Measurements from ENCODE around the gene PRXL2A. TPM values are rescaled to one million over a fixed set of nuclear protein-coding genes. Genes with fewer than 3 reads are reported as not detected.

PRXL2A gene
- polyA plus RNA-seq, 1 of the 3 experiments (the other 2 are of a cell fraction) = 15.6 TPM

GRCh38 chr10:80484676-80485075 lies 76.3 kb downstream of the PRXL2A start:
- no peak overlapping the region for H2AFZ ChIP-seq (ENCODE audit: low read depth)
- no peaks in the 10 kb centered on the region for H3K9me3 ChIP-seq
- H3K36me3 ChIP-seq (replicated peaks in 1 of 2; ENCODE audit: control insufficient read depth in 1 of 2, insufficient read depth in 2 of 2, low read length in 1 of 2) = peaks cover 3 to 4% of the 10 kb centered on the region in 2 experiments
- H3K4me3 ChIP-seq (ENCODE audit: low read depth in 2 of 2, low read length in 1 of 2) = no peak overlapping the region
- TF ChIP-seq RAD21 (IDR thresholded peaks at IDR 0.05; ENCODE audit: low read length) = no peak
- no peak for TF ChIP-seq YY1 (IDR thresholded peaks at IDR 0.05; ENCODE audit: low read depth)
- TF ChIP-seq SMC3 (IDR thresholded peaks at IDR 0.05; ENCODE audit: low read depth, low read length) = no peak
- TF ChIP-seq FOSL2 (IDR thresholded peaks at IDR 0.05; ENCODE audit: borderline replicate concordance, low read depth) = no peak
- no peak for TF ChIP-seq POLR2AphosphoS5 (IDR thresholded peaks at IDR 0.05; ENCODE audit: low read depth, low read length)
- no peak for TF ChIP-seq RXRA (IDR thresholded peaks at IDR 0.05; ENCODE audit: borderline replicate concordance, low read depth)
- TF ChIP-seq NRF1 (IDR thresholded peaks at IDR 0.05; ENCODE audit: low read depth, low read length) = no peak
- no peak for TF ChIP-seq FOXJ3 (CRISPR knock-in tag; IDR thresholded peaks at IDR 0.05)
- no peak for TF ChIP-seq ELF1 (IDR thresholded peaks at IDR 0.05)
- TF ChIP-seq USF1 (IDR thresholded peaks at IDR 0.05; ENCODE audit: borderline replicate concordance, low read depth) = no peak
- TF ChIP-seq GABPA (IDR thresholded peaks at IDR 0.05; ENCODE audit: low read depth) = no peak
- no peak overlapping the region for H3K9ac ChIP-seq
- H3K4me2 ChIP-seq = no peak overlapping the region
- CTCF ChIA-PET = interaction anchor here (1.1 to 11.4 kb wide), 3 partner anchors 20 to 40 kb away, joined by 4 to 82 read pairs (median 5); no protein-coding TSS in a partner anchor
- H3F3A ChIP-seq (replicated peaks; ENCODE audit: insufficient read depth) = peaks cover 6% of the 10 kb centered on the region
- no peaks in the 10 kb centered on the region for H3K9me2 ChIP-seq
- POLR2A ChIA-PET = no interaction called here
- H3K4me1 ChIP-seq (ENCODE audit: control insufficient read depth in 1 of 2, insufficient read depth in 2 of 2, low read depth in 1 of 2, low read length in 1 of 2) = peaks cover 0 to 5% of the 10 kb centered on the region in 2 experiments; a peak in 1 of 4 replicates
- H3K27ac ChIP-seq (ENCODE audit: low read depth in 2 of 2, low read length in 1 of 2) = no peak overlapping the region
- H3K27me3 ChIP-seq (ENCODE audit: insufficient read depth) = no peaks in the 10 kb centered on the region
- peaks cover 68% of the 10 kb centered on the region for H4K20me1 ChIP-seq (ENCODE audit: insufficient read depth)
- no peak for DNase-seq
- peaks cover 100% of the 10 kb centered on the region for H3K79me2 ChIP-seq (ENCODE audit: insufficient read depth)

- Histone ChIP-seq H3K4me3 (ENCODE audit: low read depth in 2 of 2, low read length in 1 of 2) (no peak overlapping the region), H3K9me2 (no peaks in the 10 kb centered on the region), H3K79me2 (ENCODE audit: insufficient read depth) (peaks cover 100% of the 10 kb centered on the region), H3K4me1 (ENCODE audit: control insufficient read depth in 1 of 2, insufficient read depth in 2 of 2, low read depth in 1 of 2, low read length in 1 of 2) (peaks cover 0 to 5% of the 10 kb centered on the region in 2 experiments; a peak in 1 of 4 replicates), H3K9ac (no peak overlapping the region), H3K4me2 (no peak overlapping the region), H3K27me3 (ENCODE audit: insufficient read depth) (no peaks in the 10 kb centered on the region), H4K20me1 (ENCODE audit: insufficient read depth) (peaks cover 68% of the 10 kb centered on the region), H3K27ac (ENCODE audit: low read depth in 2 of 2, low read length in 1 of 2) (no peak overlapping the region), H2AFZ (ENCODE audit: low read depth) (no peak overlapping the region), H3K9me3 (no peaks in the 10 kb centered on the region), H3F3A (replicated peaks; ENCODE audit: insufficient read depth) (peaks cover 6% of the 10 kb centered on the region), H3K36me3 (replicated peaks in 1 of 2; ENCODE audit: control insufficient read depth in 1 of 2, insufficient read depth in 2 of 2, low read length in 1 of 2) (peaks cover 3 to 4% of the 10 kb centered on the region in 2 experiments)
- CTCF ChIA-PET = interaction anchor here (1.1 to 11.4 kb wide), 3 partner anchors 19 to 40 kb away, joined by 4 to 82 read pairs (median 5); no protein-coding TSS in a partner anchor
- TF ChIP-seq CHD2 (IDR thresholded peaks at IDR 0.05; ENCODE audit: low read length, partially characterized antibody) (no peak), EZH2phosphoT487 (IDR thresholded peaks at IDR 0.05; ENCODE audit: borderline replicate concordance, low read depth) (no peak), RAD21 (IDR thresholded peaks at IDR 0.05; ENCODE audit: low read length) (no peak), SIN3A (IDR thresholded peaks at IDR 0.05; ENCODE audit: borderline replicate concordance, low read depth, low read length) (no peak), NFIC (IDR thresholded peaks at IDR 0.05; ENCODE audit: borderline replicate concordance) (no peak), USF2 (IDR thresholded peaks at IDR 0.05; ENCODE audit: borderline replicate concordance, low read depth, low read length) (no peak), FOXM1 (IDR thresholded peaks at IDR 0.05; ENCODE audit: low read depth) (no peak)
- POLR2A ChIA-PET = no interaction called here
- WGBS (ENCODE audit: low lambda C conversion rate) = 83% methylated on average over 10 of the region's 10 CpGs
- DNase-seq = no peak
Observed at GRCh38 chr10:80485076-80485945, 77.0 kb downstream of the PRXL2A start.

All from SK-N-SH (cell line).